Stimulated activated CD4-positive, alpha-beta T cell treated with anti-CD3 and anti-CD28 coated beads, Interleukin-15, amount 100 ng/mL, for 1 hour (primary cell): ENCODE results near the gene CRIP3.
"Not testable (repeated sequence)": the region's sequence is repeated elsewhere in the genome, so short reads cannot be mapped to it uniquely, and the experiment has no call there.

Experiments
- DNase-seq, 2 donors: peaks; one replicate each; pipeline ENCODE4 v3.0.0-alpha.2; 2020; ENCODE audit warnings: low read depth in 1 of 2, low spot score in 1 of 2

CRIP3 gene

DNA sequence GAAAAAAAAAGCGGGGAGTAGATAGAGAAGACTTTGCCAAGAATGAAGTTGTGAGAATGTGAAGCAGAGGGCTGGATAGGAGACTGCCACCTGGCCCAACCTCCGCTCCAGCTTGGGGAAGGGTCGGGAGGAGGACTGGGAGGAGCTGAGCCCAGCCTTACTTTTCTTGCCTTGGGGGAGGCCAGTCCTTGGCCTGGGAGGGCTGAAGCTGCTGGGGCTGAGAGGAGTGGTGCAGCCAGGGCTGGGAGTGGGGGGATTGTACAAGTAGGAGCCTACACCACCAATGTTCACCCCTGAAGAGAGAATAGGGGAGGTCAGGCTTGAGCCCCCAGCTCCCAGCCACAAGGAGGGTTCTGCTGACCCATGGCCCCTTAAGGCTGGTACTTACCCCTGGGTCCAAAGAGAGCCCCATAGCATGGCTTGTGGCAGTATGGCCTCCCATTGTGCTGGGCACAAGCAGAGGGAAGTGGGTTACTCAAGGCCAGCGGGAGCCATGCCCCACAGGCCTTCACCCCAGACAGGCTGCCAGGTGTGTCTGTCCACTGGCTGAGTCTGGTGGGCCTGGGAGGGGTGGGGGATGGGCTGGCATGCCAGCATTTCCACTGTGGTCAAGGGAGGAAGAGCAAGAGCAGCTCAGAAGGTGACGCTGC, 1.1 kb downstream of the CRIP3 start:
- no peak for DNase-seq

DNA sequence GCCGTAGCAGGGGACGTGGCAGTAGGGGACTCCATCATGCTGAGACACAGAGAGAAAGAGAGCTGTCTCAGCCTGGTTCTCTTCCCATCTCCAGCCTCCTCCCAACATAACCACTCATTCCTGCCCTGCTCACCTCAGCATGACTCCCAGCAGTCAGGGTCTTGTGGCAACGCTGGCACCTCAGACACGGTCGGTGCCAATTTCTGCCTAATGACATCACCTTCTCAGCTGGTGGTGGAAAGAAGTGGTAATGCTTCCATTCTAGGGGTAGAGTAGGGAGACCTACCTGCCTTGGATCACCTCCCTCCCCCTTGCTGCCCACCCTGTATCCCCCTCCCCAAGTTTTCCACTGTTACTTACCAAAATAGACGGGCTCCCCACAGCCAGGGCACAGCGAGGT, 2.5 kb downstream of the CRIP3 start:
- no peak for DNase-seq

- no peak for DNase-seq
Measured at GRCh38 chr6:43304882-43305281, 3.7 kb downstream of the CRIP3 start.

- no peak for DNase-seq
Measured at GRCh38 chr6:43304361-43304760, 4.3 kb downstream of the CRIP3 start.

DNA sequence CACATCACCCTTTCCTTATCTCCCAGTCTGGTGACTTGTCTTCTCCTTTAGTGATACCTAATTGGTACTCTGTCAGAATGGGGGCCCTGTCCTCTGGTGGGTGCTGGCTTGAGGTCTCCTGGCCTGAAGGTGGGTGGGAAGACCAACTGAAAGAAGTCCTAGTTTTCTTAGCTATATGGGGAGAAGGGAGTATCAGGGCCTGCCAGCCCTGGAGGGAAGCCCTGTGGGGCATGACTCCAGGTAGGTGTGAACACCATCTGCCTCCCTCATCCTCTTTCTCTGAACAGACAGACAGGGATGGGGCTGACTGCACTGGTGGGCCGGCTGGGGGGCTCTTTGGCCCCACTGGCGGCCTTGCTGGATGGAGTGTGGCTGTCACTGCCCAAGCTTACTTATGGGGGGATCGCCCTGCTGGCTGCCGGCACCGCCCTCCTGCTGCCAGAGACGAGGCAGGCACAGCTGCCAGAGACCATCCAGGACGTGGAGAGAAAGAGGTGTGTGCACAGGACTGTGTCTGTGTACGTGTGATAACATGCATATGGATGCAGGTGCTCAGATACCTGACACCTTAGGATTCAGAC, 4.8 kb downstream of the CRIP3 start:
- DNase-seq: no peak

DNA sequence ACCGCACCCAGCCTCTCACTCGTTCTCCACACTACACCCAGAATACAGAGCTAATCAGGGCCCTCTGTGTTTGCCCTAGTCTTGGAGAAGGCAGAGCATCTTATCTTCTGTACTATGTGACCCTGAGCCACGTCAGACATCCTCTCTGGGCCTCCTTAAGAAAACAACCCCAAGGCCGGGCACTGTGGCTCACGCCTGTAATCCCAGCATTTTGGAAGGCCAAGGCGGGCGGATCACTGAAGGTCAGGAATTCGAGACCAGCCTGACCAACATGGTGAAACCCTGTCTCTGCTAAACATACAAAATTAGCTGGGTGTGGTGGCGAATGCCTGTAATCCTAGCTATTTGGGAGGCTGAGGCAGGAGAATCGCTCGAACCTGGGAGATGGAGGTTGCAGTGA, 5.6 kb downstream of the CRIP3 start:
- not testable (repeated sequence) for DNase-seq

- no peak for DNase-seq
Measured at GRCh38 chr6:43302126-43302525, 6.5 kb downstream of the CRIP3 start.

GRCh38 chr6:43301081-43301870, 7.3 kb downstream of the CRIP3 start:
- no peak for DNase-seq

- no peak for DNase-seq
Measured at GRCh38 chr6:43299338-43300293, 9.0 kb downstream of the CRIP3 start.

DNA sequence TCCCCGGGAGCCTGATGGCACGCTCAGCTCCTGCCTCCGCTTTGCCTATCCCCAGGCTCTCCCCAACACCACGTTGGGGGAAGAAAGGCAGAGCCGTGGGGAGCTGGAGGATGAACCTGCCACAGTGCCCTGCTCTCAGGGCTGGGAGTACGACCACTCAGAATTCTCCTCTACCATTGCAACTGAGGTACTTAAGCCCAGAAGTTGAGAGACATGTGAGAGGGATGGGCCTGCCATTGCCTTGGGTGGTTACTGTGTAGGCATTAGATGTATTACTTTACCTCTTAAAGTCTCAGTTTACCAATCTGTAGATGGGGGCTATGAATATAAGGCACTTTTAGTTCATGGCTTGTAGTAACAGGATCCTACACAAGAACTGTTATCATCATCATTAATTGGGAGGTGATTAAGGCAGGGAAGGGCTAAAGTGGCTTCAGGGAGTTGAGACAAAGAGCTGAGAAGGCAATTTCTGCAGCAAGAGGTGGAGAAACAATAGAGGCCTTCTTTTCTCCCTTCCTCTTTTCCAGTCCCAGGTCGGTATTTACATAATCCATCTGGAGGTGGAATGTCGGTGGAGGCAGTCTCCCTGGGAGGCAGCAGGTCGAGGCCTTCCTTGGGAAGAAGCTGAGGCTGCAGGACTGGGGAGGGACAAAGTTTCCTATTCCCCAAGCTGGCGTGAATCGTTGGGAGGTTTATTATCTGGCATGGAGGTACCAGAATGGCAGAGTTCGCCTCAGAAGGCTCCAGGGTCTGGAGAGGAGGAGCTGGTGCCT, 9.9 kb downstream of the CRIP3 start:
- DNase-seq: no peak

- no peak for DNase-seq
Measured at GRCh38 chr6:43297644-43298564, 10.7 kb downstream of the CRIP3 start, which contains the start of gene SLC22A7. TSS of gene SLC22A7 (plus strand) at chr6:43298260. CDS start at chr6:43298359, 99 bp downstream.

- no peak for DNase-seq
Measured at GRCh38 chr6:43296780-43297497, 11.7 kb downstream of the CRIP3 start.

- no peak for DNase-seq
Measured at GRCh38 chr6:43295456-43295855, 13.2 kb downstream of the CRIP3 start.

DNA sequence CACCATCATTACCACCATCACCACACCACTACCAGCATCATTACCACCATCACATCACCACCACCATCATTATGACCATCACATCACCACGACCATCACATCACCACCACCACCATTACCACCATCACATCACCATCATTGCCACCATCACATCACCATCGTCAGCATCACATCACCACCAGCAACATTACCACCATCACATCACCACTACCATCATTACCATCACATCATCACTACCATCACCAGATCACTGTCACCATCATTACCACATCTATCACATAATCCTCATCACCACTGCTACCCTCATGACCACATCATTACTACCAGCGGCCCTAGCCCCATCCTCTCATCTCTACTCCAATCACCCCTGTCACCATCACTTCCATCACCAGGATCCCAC, 14.1 kb downstream of the CRIP3 start:
- no peak for DNase-seq

DNA sequence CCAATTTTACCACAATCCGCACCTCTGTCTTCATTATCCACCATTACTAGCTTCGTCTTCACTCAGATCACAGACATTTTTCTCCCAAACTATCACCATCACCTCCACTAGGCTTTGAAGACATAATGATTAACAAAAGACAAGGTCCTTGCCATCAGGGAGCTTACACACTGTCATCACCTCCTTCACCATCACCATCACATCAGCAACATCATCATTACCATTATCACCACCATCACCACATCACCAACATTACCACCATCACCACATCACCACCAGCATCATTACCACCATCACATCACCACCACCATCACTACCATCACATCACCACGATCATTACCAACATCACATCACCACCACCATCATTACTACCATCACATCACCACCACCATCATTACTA, 14.9 kb downstream of the CRIP3 start:
- DNase-seq: no peak

DNA sequence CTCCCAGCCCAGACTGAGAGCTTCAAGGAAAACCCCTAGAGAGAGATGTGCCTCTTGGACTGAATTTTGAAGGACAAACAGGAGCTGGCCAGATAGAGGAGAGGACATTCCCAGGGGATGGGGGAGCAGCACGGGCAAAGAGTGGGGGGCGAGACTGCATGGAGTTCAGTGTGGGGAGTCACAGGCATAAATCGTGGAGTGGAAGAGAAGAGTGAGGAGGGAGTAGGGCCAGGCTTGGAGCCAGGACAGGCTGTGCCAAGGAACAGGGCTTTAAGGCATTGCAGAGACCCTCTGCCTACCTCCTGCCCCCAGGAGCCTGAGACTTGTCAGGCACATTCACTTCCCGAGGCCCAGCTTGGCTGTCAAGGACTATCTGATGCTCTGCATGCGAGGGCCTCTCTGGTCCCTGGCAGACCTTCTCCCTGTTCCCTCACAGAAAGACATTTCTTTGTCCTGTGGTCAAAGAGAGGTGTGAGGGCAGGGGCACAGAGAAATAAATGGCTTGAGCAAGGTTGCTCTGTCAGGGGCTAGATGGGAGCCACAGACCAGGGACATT, 15.8 kb downstream of the CRIP3 start:
- DNase-seq: no peak

DNA sequence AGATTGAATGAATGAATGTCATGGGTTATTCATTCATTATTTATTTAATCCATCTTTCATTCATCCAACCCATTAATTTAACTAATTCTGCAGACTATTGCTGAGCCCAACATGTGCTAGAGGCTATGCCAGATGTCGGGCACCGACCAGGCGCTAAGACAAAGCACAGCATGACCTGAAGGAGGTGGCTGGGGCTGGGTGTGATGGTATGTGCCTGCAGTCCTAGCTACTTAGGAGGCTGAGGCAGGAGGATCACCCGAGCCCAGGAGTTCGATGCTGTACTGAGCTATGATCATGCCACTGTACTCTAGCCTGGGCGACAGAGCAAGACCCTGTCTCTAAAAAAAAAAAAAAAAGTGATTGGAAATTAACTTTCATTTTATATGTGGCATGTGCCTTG, 16.3 kb downstream of the CRIP3 start:
- DNase-seq: no peak

DNA sequence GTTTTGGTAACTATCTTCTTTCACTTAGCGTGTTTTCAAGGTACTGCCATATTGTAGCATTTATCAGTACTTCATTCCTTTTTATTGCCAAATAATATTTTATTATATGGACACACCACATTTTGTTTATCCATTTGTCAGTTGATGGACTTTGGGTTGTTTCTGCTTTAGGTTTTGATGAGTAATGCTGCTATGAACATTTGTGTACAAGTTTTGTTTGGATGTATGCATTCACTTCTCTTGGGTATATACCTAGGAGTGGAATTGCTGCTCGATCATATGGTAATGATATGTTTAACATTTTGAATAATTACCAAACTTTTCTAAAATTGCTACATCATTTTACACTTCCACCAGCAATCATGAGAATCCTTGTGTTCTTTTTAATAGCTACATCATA, 16.9 kb downstream of the CRIP3 start:
- DNase-seq: no peak
